Activated naive CD4-positive, alpha-beta T cell treated with Interleukin-2 at 50 U/mL for 16 hours (primary cell): ENCODE measurements around the gene MMD2.

Experiments used
- DNase-seq: peaks from one replicate; pipeline ENCODE4 v3.0.0-alpha.2; 2020

The MMD2 gene

DNA sequence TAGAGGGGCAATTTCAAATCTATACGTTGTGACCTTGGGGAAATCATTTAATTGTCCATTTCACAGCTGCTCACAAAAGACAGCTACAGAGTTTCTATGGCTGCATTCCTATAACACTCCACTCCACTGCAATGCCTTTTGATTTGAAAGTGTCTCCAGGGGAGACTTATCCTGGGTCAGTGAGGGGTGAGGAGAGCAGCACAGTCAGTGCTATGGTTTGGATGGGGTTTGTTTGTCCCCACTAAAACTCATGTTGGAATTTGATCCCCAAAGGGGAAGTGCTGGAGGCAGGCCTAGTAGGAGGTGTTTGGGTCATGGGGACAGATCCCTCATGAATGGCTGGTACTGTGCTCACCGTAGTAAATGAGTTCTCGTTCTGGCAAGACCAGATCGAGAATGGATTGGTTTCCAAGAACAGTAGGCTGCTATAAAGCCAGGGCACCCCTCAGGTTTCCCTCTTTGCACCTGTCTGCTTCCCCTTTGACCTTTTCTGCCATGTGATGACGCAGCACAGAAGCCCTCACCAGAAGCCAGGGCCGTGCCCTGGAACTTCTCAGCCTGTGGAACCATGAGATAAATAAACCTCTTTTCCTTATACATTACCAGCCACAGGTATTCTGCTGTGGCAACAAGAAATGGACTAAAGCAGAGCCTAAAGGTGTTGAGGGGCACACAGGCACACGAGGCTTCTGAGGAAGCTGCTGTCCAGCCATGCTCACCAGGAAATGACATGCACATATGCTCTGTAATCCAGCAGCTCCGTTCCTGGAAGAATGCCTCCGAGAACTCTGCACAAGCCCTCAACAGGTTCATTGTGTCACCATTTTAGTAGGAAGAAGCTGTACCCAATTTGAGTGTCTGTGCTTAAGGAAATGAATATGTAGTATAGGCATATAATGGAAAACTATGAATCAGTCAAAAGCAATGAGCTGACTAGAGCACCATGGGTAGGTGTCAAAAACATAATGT lies 92.2 kb downstream of the MMD2 start:
- no peak for DNase-seq

DNA sequence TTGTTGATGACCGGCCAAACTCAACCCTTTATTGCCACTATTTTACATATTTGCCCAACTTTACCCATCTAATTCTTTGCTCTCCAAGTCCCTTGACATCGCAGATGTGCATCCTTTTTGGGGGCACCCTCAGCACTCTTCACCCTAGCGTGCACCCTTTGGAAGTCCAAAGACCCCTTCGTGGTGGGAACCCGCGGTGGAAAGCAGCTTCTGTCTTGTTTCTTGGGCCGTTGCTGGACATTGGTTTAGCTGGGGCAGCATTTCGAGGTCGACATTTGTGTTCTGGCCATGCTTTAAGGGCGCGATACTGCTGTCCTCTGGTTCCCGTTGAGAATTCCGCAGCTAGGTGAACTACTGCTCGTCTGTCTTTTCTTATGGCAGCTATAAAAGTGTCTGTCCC lies 96.8 kb downstream of the MMD2 start:
- no peak for DNase-seq

DNA sequence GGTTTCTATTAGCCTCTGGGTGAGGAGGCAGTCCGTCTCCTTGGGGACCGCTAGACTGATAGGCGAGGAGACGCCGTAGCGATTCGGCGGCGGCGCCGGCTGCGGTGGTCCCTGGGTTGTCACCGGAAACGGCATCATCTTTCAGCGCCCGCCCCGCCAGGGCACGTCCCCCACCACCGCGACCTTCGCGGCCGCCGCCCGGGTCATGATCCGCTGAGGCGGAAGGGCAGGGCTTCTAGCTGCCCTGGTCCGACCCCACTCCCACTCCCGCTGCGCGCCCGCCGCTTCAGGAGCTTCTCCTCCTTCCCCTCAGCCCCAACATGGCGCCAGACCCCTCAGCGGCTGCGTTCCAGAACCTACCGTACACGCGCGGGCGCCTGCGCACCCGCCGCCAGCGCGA lies 97.3 kb downstream of the MMD2 start, which contains the start of gene PAPOLB:
Gene PAPOLB, minus strand, starts transcription at position 358 of the 400 bp plus-strand sequence. Its CDS starts 220 bp downstream, at position 138.
- DNase-seq = no peak

DNA sequence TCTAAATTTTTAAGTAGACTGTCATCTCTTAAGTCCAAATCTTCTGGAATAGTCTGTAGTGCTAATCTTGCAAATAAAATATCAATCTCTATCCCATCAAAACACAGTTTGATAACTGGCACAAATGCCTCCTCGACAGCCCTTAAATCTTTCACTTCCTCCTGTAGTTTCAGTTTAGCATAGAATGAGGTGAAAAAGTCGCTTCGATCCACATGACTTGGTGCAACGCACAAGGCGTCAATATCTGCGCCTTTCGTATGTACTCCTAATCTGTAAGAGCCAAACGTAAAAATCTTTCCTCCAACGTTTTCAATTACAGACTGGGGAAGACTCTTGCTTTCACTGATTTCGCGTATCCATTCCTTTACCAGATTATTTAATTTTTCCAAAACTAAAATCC lies 97.8 kb downstream of the MMD2 start:
- no peak for DNase-seq

DNA sequence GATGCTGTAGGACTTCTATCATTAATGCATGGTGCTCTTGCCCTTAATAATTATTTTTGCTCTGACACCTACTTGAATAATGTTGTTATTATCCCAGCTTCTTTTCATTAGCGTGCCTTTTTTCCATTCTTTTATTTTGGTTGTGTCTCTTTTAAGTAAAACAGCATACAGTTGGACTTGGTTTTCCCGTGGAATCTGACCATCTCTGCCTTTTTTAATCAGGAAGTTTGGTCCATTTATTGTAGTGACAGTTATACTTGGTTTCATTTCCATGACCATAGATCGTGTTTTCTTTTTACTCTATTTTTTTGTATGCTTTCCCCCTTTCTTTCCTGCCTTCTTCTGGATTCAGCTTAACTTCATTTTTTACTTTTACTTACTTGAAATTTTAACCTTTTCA lies 101.8 kb downstream of the MMD2 start:
- DNase-seq = no peak

DNA sequence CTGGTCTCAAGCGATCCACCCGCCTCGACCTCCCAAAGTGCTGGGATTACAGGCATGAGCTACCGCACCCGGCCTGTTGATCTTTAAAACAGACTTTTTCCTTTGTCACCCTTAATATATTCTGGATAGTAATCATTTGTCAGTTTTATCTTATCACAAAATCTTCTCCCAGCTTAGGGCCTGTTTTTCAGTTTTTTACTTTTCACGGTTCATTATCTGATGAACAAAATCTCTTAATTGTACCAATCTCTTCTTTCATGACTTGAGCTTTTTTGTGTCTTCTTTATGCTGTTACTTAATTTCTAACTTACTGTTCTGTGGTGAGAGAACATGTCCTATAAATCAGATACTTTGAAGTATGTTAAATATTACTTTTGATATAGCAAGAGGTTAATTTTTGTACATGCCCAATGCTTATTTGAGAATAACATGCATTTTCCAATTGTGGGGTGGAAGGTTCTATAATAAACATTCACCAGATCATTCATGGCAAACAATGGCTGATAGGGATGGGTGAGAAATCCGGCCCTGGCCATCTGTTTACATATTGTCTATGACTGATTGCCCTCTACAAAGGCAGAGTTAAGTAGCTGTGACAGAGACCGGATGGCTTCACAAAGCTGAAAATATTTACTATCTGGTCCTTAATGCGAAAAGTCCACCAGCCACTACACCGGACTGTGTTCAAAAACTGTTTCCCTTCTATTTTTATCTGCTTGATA lies 102.5 kb downstream of the MMD2 start:
- DNase-seq = no peak
